Stomach (tissue), 9 donors: ENCODE data around the gene PMS1. TPM values are rescaled to one million over a fixed set of nuclear protein-coding genes. Genes with fewer than 3 reads are reported as not detected.

Experiments
- DNase-seq, 2 donors: peaks; one replicate each; pipeline versions ENCODE4 v3.0.0 to v3.0.0-alpha.2; 2013 to 2019
- H3K27ac ChIP-seq, 5 donors: fragments of 200-600 bp in 4 of 5; sonication (generic) in 4 of 5; one replicate each; pipeline ENCODE4 v1.5.1; 2013 to 2019; ENCODE audit warnings: mild to moderate bottlenecking in 1 of 5, moderate library complexity in 1 of 5
- H3K27me3 ChIP-seq, 3 donors: fragments of 200-600 bp; sonication (generic); one replicate each; pipeline ENCODE4 v1.5.1; 2017 to 2019; ENCODE audit warnings: mixed run types in 1 of 3
- H3K36me3 ChIP-seq, 4 donors: fragments of 200-600 bp; sonication (generic); 1 replicate in 3 of 4; 2 replicates in 1 of 4; pipeline ENCODE4 v1.5.1; 2016 to 2019
- H3K4me1 ChIP-seq, 4 donors: fragments of 200-600 bp; sonication (generic); one replicate each; pipeline ENCODE4 v1.5.1; 2016 to 2019
- H3K4me3 ChIP-seq, 4 donors: fragments of 200-600 bp; sonication (generic) in 3 of 4; one replicate each; pipeline ENCODE4 v1.5.1; 2016 to 2019; ENCODE audit warnings: mild to moderate bottlenecking in 1 of 4
- H3K9me3 ChIP-seq, 4 donors: fragments of 200-600 bp; sonication (generic); one replicate each; pipeline ENCODE4 v1.5.1; 2016 to 2019
- CTCF ChIP-seq, 7 experiments: fragments of 450-650 bp in 4 of 7; fragments of 200-600 bp in 3 of 7; sonication (generic) in 3 of 7; IDR thresholded peaks; one replicate each; pipeline ENCODE4 v1.5.1; 2016 to 2019; ENCODE audit warnings: antibody characterized with exemption in 7 of 7, control low read depth in 2 of 7, mild to moderate bottlenecking in 1 of 7
- EP300 ChIP-seq: sonication (generic); formaldehyde crosslinking; IDR thresholded peaks from one replicate; pipeline ENCODE4 v1.6.1; 2017; ENCODE audit warnings: antibody characterized with exemption
- POLR2A ChIP-seq, 4 donors: fragments of 450-650 bp; IDR thresholded peaks; one replicate each; pipeline ENCODE4 v1.6.1; 2016; ENCODE audit warnings: antibody characterized with exemption in 4 of 4, control low read depth in 2 of 4, mild to moderate bottlenecking in 1 of 4, moderate library complexity in 1 of 4
- POLR2AphosphoS5 ChIP-seq, 3 donors: sonication (generic); formaldehyde crosslinking; IDR thresholded peaks; one replicate each; pipeline ENCODE4 v1.6.1; 2016; ENCODE audit warnings: antibody characterized with exemption in 3 of 3
- WGBS, 5 donors: extraction: QIAGEN DNeasy Blood & Tissue Kit in 3 of 5; methylation state at CpG; one replicate each; pipeline versions ENCODE4 v1.1.5 to v1.1.7; 2013 to 2018; 5-methylcytosine and 5-hydroxymethylcytosine counted together
- intact Hi-C: fragments of 100-400 bp; cut with DNase I; formaldehyde crosslinking; loops from one replicate; pipeline ENCODE4 v1.15.1; 2023; ENCODE audit warnings: low total_unique reads
- polyA plus RNA-seq, 3 donors: library from polyadenylated mRNA; stranded (reverse); fragments of 200-250 nt; gene quantifications; one replicate each; pipeline ENCODE4 v1.2.3, GENCODE V29; 2013
- total RNA-seq, 5 donors: library from RNA; depleted of rRNA; stranded (reverse); fragments of >200 nt; gene quantifications; one replicate each; pipeline versions ENCODE4 v1.1.0 to v1.2.3, GENCODE V29; 2014 to 2016
- donor health status: healthy with polysubstance abuse.
- donor health status: Bipolar disorder and iron deficiency.
- donor health status: healthy.

PMS1 gene
- total and polyA plus RNA-seq, 8 donors, result 4.0 to 40.8 (median 15.9) TPM

GRCh38 chr2:189762229-189762550, 22.1 kb upstream of the PMS1 start:
- Histone ChIP-seq H3K4me3 (peak overlapping the region; percentile 62 to 84 (median 69)), H3K36me3 (peaks cover 0 to 16% (median 12%) of the 10 kb centered on the region in 4 donors), H3K27me3 (no peaks in the 10 kb centered on the region), H3K27ac (peak overlapping the region; percentile 86 to 90 (median 89)), H3K9me3 (no peaks in the 10 kb centered on the region), H3K4me1 (peaks cover 0 to 23% (median 17%) of the 10 kb centered on the region in 4 donors)
- DNase-seq, result no peak
- no peak for TF ChIP-seq CTCF (IDR thresholded peaks at IDR 0.05)
- no peak for TF ChIP-seq EP300
- TF ChIP-seq POLR2A (IDR thresholded peaks at IDR 0.05), result no peak
- intact Hi-C loops, result no loop called here
- WGBS, 5 donors, result 1 to 3% (median 1%) methylated on average over 7 of the region's 7 CpGs

GRCh38 chr2:189762551-189763298, 21.5 kb upstream of the PMS1 start, which contains the start of gene OSGEPL1:
TSS of gene OSGEPL1 (minus strand) at chr2:189762792. CDS start at chr2:189761640, 1,152 bp downstream.
- Histone ChIP-seq H3K27me3 (no peaks in the 10 kb centered on the region), H3K27ac (peak within 1 kb of the TSS; percentile 86 to 90 (median 89)), H3K4me1 (peaks cover 0 to 23% (median 17%) of the 10 kb centered on the region in 4 donors), H3K36me3 (peaks cover 0 to 16% (median 12%) of the 10 kb centered on the region in 4 donors), H3K9me3 (no peaks in the 10 kb centered on the region), H3K4me3 (peak within 1 kb of the TSS; percentile 62 to 84 (median 69))
- intact Hi-C loops, result no loop called here
- WGBS, 5 donors, result 0 to 1% (median 0%) methylated on average over 25 to 33 of the region's 33 CpGs
- TF ChIP-seq POLR2AphosphoS5 (IDR thresholded peaks at IDR 0.05) (peak; percentile 2 to 76 (median 55)), POLR2A (IDR thresholded peaks at IDR 0.05) (no peak), EP300 (no peak), CTCF (IDR thresholded peaks at IDR 0.05) (peak in 4 of 7 experiments; percentile 11 to 44 (median 24))
- peak; percentile 94 to 97 for DNase-seq

- WGBS, 5 donors, result 77 to 87% (median 81%) methylated on average over 4 of the region's 4 CpGs
- Histone ChIP-seq H3K36me3 (peaks cover 0 to 26% (median 23%) of the 10 kb centered on the region in 4 donors), H3K9me3 (no peaks in the 10 kb centered on the region), H3K4me1 (peaks cover 0 to 23% (median 17%) of the 10 kb centered on the region in 4 donors), H3K4me3 (peak overlapping the region in 1 of 4 donors; percentile 62), H3K27ac (no peak overlapping the region), H3K27me3 (no peaks in the 10 kb centered on the region)
- intact Hi-C loops, result no loop called here
- TF ChIP-seq POLR2AphosphoS5 (IDR thresholded peaks at IDR 0.05), result no peak
- no peak for TF ChIP-seq CTCF (IDR thresholded peaks at IDR 0.05)
- peak in 1 of 2 donors; percentile 12 for DNase-seq
These were observed 20.2 kb upstream of the PMS1 start for GRCh38 chr2:189763908-189764661.

- Histone ChIP-seq H3K4me1 (peaks cover 0 to 10% (median 0%) of the 10 kb centered on the region in 4 donors), H3K4me3 (no peak overlapping the region), H3K36me3 (peaks cover 15 to 90% (median 89%) of the 10 kb centered on the region in 4 donors), H3K27ac (no peak overlapping the region), H3K27me3 (no peaks in the 10 kb centered on the region), H3K9me3 (no peaks in the 10 kb centered on the region)
- no peak for DNase-seq
- TF ChIP-seq CTCF (IDR thresholded peaks at IDR 0.05) (no peak), POLR2AphosphoS5 (IDR thresholded peaks at IDR 0.05) (no peak), POLR2A (IDR thresholded peaks at IDR 0.05) (no peak), EP300 (no peak)
- intact Hi-C loops, result no loop called here
- 68 to 73% (median 72%) methylated on average over 6 of the region's 6 CpGs for WGBS, 5 donors
These were observed 13.5 kb upstream of the PMS1 start for GRCh38 chr2:189770590-189771322.
